ENCODE results near the gene SKAP2. TPM values are rescaled to one million over a fixed set of nuclear protein-coding genes. Genes with fewer than 3 reads are reported as not detected.

SKAP2 gene
- total and polyA plus RNA-seq, 2 of the 4 experiments (the other 2 are of a cell fraction): 5.7 to 7.4 TPM

DNA sequence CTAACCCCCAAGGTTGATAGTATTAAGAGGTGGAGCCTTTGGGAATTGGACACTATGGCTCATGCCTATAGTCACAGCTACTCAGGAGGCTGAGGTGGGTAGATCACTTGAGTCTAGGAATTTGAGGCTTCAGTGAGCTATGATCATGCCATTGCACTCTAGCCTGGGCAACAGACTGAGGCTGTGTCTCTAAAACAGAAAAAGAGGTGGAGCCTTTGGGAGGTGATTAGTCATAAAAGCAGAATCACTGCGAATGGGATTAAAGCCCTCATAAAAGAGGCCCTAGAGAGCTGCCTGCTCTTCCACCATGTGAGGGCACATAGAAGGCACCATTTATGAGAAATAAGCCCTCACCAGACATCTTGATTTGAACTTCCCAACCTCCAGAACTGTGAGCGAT is 81.9 kb downstream of the SKAP2 start:
- no peak overlapping the region for H2BK15ac ChIP-seq (ENCODE audit: low read depth, low read length)
- no peak overlapping the region for H3K18ac ChIP-seq (ENCODE audit: low read depth, low read length)
- H3K23ac ChIP-seq (ENCODE audit: low read depth, low read length): no peak overlapping the region
- no peak for DNase-seq
- CTCF ChIA-PET: no interaction called here
- no peak overlapping the region for H3K4me3 ChIP-seq (ENCODE audit: insufficient read depth, low read depth, low read length)
- no TSS peak for BruUV-seq (replicated peaks)
- no peak overlapping the region for H2BK20ac ChIP-seq (ENCODE audit: low read depth, low read length)
- no peak overlapping the region for H3K4ac ChIP-seq (ENCODE audit: low read depth, low read length)
- H3K9me3 ChIP-seq (ENCODE audit: control insufficient read depth, insufficient read depth, low read length): no peaks in the 10 kb centered on the region
- H2BK120ac ChIP-seq (ENCODE audit: low read depth, low read length): no peak overlapping the region
- H2AK5ac ChIP-seq (ENCODE audit: low read depth, low read length): no peak overlapping the region
- no peaks in the 10 kb centered on the region; the same call in 1 of the 2 replicates for H3K9me1 ChIP-seq (ENCODE audit: insufficient read depth, low read length)
- dilution Hi-C loops (cut with HindIII; ENCODE audit: low sequenced_read_pairs, unreplicated experiment): no loop called here
- H4K91ac ChIP-seq (ENCODE audit: insufficient read depth, low read depth, low read length): no peak overlapping the region
- in situ Hi-C loops (cut with MboI; ENCODE audit: low sequenced_read_pairs): no loop called here
- no peak overlapping the region for H3K9ac ChIP-seq (ENCODE audit: low read depth, low read length)
- no peak overlapping the region for H2AFZ ChIP-seq (replicated peaks; ENCODE audit: low read length, poor library complexity)
- no peak for ATAC-seq (ENCODE audit: low read depth)
- H3K27me3 ChIP-seq (ENCODE audit: control insufficient read depth, insufficient read depth, low read length): no peaks in the 10 kb centered on the region
- WGBS, 2 experiments (ENCODE audit: extremely low coverage in 2 of 2, insufficient read length in 1 of 2): no CpG with 5 or more reads among the region's 2 CpGs
- no peak overlapping the region for H2AK9ac ChIP-seq (replicated peaks; ENCODE audit: low read depth, low read length, poor library complexity)
- H2BK5ac ChIP-seq (ENCODE audit: low read depth, low read length, poor library complexity, severe bottlenecking): no peak overlapping the region
- no peak overlapping the region for H3K14ac ChIP-seq (replicated peaks; ENCODE audit: low read depth, low read length)
- no peak overlapping the region for H3K4me2 ChIP-seq (ENCODE audit: low read depth, low read length)
- no peaks in the 10 kb centered on the region for H3K4me1 ChIP-seq (ENCODE audit: control insufficient read depth, insufficient read depth, low read length)
- POLR2A ChIA-PET (ENCODE audit: unreplicated experiment): no interaction called here
- no peak overlapping the region for H4K8ac ChIP-seq (ENCODE audit: low read depth in 2 of 2, low read length in 2 of 2)
- H4K20me1 ChIP-seq (ENCODE audit: insufficient read depth, low read length): no peaks in the 10 kb centered on the region
- H4K5ac ChIP-seq (ENCODE audit: low read depth, low read length): no peak overlapping the region
- TF ChIP-seq CHD1 (IDR thresholded peaks at IDR 0.05; ENCODE audit: low read depth, low read length) (no peak), MAZ (IDR thresholded peaks at IDR 0.05; ENCODE audit: borderline replicate concordance, low read depth, low read length) (no peak), MXI1 (IDR thresholded peaks at IDR 0.05; ENCODE audit: borderline replicate concordance, low read depth, low read length) (no peak), RFX5 (IDR thresholded peaks at IDR 0.05; ENCODE audit: low read depth, low read length) (no peak), RAD21 (IDR thresholded peaks at IDR 0.05; ENCODE audit: low read length) (no peak), MAFK (IDR thresholded peaks at IDR 0.05; ENCODE audit: low read depth, low read length) (no peak), CEBPB (IDR thresholded peaks at IDR 0.05; ENCODE audit: low read depth, low read length) (no peak), RCOR1 (IDR thresholded peaks at IDR 0.05; ENCODE audit: insufficient replicate concordance, low read length) (no peak), BHLHE40 (IDR thresholded peaks at IDR 0.05; ENCODE audit: low read depth, low read length) (no peak)
- TF ChIP-seq, protein P1, sequence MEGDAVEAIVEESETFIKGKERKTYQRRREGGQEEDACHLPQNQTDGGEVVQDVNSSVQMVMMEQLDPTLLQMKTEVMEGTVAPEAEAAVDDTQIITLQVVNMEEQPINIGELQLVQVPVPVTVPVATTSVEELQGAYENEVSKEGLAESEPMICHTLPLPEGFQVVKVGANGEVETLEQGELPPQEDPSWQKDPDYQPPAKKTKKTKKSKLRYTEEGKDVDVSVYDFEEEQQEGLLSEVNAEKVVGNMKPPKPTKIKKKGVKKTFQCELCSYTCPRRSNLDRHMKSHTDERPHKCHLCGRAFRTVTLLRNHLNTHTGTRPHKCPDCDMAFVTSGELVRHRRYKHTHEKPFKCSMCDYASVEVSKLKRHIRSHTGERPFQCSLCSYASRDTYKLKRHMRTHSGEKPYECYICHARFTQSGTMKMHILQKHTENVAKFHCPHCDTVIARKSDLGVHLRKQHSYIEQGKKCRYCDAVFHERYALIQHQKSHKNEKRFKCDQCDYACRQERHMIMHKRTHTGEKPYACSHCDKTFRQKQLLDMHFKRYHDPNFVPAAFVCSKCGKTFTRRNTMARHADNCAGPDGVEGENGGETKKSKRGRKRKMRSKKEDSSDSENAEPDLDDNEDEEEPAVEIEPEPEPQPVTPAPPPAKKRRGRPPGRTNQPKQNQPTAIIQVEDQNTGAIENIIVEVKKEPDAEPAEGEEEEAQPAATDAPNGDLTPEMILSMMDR (conservative IDR thresholded peaks at IDR 0.05; ENCODE audit: low read depth, low read length): no peak
- TF ChIP-seq, protein P2, sequence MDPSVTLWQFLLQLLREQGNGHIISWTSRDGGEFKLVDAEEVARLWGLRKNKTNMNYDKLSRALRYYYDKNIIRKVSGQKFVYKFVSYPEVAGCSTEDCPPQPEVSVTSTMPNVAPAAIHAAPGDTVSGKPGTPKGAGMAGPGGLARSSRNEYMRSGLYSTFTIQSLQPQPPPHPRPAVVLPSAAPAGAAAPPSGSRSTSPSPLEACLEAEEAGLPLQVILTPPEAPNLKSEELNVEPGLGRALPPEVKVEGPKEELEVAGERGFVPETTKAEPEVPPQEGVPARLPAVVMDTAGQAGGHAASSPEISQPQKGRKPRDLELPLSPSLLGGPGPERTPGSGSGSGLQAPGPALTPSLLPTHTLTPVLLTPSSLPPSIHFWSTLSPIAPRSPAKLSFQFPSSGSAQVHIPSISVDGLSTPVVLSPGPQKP (IDR thresholded peaks at IDR 0.05; ENCODE audit: borderline replicate concordance, low read depth, low read length): no peak
- H3K27ac ChIP-seq (ENCODE audit: insufficient read depth, low read length): no peak overlapping the region
- H3K79me1 ChIP-seq (ENCODE audit: low read depth in 1 of 2, low read length in 2 of 2): no peaks in the 10 kb centered on the region; a peak in 1 of 4 replicates
- intact Hi-C loops (cut with micrococcal nuclease): no loop called here
- H3K56ac ChIP-seq (ENCODE audit: extremely low read depth, insufficient read depth, low read length): no peak overlapping the region
- H3K36me3 ChIP-seq (ENCODE audit: control insufficient read depth, insufficient read depth, low read length): no peaks in the 10 kb centered on the region
